ENCODE results near the gene PRCP.
"Not testable (repeated sequence)": the region's sequence is repeated elsewhere in the genome, so short reads cannot be mapped to it uniquely, and the experiment has no call there.

GRCh38 chr11:82943430-82943829, 43.2 kb upstream of the PRCP start:
- TF ChIP-seq, protein P1, sequence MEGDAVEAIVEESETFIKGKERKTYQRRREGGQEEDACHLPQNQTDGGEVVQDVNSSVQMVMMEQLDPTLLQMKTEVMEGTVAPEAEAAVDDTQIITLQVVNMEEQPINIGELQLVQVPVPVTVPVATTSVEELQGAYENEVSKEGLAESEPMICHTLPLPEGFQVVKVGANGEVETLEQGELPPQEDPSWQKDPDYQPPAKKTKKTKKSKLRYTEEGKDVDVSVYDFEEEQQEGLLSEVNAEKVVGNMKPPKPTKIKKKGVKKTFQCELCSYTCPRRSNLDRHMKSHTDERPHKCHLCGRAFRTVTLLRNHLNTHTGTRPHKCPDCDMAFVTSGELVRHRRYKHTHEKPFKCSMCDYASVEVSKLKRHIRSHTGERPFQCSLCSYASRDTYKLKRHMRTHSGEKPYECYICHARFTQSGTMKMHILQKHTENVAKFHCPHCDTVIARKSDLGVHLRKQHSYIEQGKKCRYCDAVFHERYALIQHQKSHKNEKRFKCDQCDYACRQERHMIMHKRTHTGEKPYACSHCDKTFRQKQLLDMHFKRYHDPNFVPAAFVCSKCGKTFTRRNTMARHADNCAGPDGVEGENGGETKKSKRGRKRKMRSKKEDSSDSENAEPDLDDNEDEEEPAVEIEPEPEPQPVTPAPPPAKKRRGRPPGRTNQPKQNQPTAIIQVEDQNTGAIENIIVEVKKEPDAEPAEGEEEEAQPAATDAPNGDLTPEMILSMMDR (IDR thresholded peaks at IDR 0.05), result not testable (repeated sequence)
- not testable (repeated sequence) for TF ChIP-seq POLR2A (IDR thresholded peaks at IDR 0.05)

Data from Peyer's patch (tissue), 4 donors.